GM12878 (cell line): ENCODE data around the gene PAPLN. TPM values are rescaled to one million over a fixed set of nuclear protein-coding genes. Genes with fewer than 3 reads are reported as not detected.

Source experiments
- ATAC-seq: fragments of 200-7000 bp; cut with Tn5 transposase; 3 replicates; pipeline ENCODE4 v1.9.1; 2020; ENCODE audit warnings: mild to moderate bottlenecking, moderate library complexity
- BruUV-seq: library from RNA; stranded (reverse); fragments of 400-500 nt; replicated peaks from 2 replicates; lab custom pipeline; 2021; lab: Mats Ljungman, UMichigan
- CTCF ChIA-PET: fragments of 300-600 bp; sonication (Branson Sonifier 250); formaldehyde crosslinking; extraction: SDS; loops from one replicate; lab custom pipeline; 2021; ENCODE audit warnings: inconsistent platforms; lab: Yijun Ruan, JAX
- POLR2A ChIA-PET: fragments of 350-600 bp; formaldehyde crosslinking; extraction: SDS; loops from one replicate; lab custom pipeline; 2021; ENCODE audit warnings: inconsistent platforms; lab: Charles Lee
- RAD21 ChIA-PET: fragments of 300-600 bp; sonication (Branson Sonifier 250); formaldehyde crosslinking; loops from one replicate; lab custom pipeline; 2023; ENCODE audit warnings: antibody characterized with exemption; ENCODE audit not compliant: unreplicated experiment; lab: Charles Lee
- SMC1A ChIA-PET: fragments of 300-600 bp; sonication (Branson Sonifier 250); formaldehyde crosslinking; loops from one replicate; lab custom pipeline; 2023; ENCODE audit not compliant: unreplicated experiment, uncharacterized antibody; lab: Charles Lee
- DNase-seq: peaks from one replicate; pipeline ENCODE4 v3.0.0-alpha.2; 2011; ENCODE audit warnings: low read depth, low spot score
- FAIRE-seq: peaks from 3 replicates; lab custom pipeline; 2011; peaks lifted over from hg19 to GRCh38; lab: Jason Lieb, UNC
- H2AFZ ChIP-seq: 2 replicates; pipeline ENCODE4 v1.6.0; 2011; ENCODE audit warnings: low read depth, low read length, control low read depth; ENCODE audit not compliant: control insufficient read depth
- H3K27ac ChIP-seq: 2 replicates; pipeline ENCODE4 v1.5.1; 2011; ENCODE audit warnings: control low read depth; ENCODE audit not compliant: control insufficient read depth, insufficient read depth
- H3K27me3 ChIP-seq, 2 experiments: replicated peaks in 1 of 2; 2 replicates each; pipeline versions ENCODE4 v1.6.0 to v1.6.1; 2011; ENCODE audit warnings: low read length in 1 of 2; ENCODE audit not compliant: control insufficient read depth in 2 of 2, insufficient read depth in 2 of 2
- H3K36me3 ChIP-seq, 2 experiments: 2 replicates each; pipeline ENCODE4 v1.5.1; 2011; ENCODE audit warnings: low read length in 1 of 2; ENCODE audit not compliant: control insufficient read depth in 2 of 2, insufficient read depth in 2 of 2
- H3K4me1 ChIP-seq: 2 replicates; pipeline ENCODE4 v1.6.1; 2011; ENCODE audit warnings: mild to moderate bottlenecking, low read length, moderate library complexity, mixed read lengths; ENCODE audit not compliant: control insufficient read depth, insufficient read depth
- H3K4me2 ChIP-seq: 2 replicates; pipeline ENCODE4 v1.6.0; 2011; ENCODE audit warnings: control low read depth; ENCODE audit not compliant: control insufficient read depth, insufficient read depth
- H3K4me3 ChIP-seq: fragments of 200-600 bp; sonication (generic); 2 replicates; pipeline ENCODE4 v1.5.1; 2016
- H3K79me2 ChIP-seq: 2 replicates; pipeline ENCODE4 v1.6.0; 2011; ENCODE audit warnings: low read length; ENCODE audit not compliant: control insufficient read depth, insufficient read depth
- H3K9ac ChIP-seq: 2 replicates; pipeline ENCODE4 v1.8.0; 2011; ENCODE audit warnings: low read length, control low read depth, mixed read lengths; ENCODE audit not compliant: control insufficient read depth, insufficient read depth
- H3K9me3 ChIP-seq: replicated peaks from 3 replicates; pipeline ENCODE4 v1.5.1; 2011; ENCODE audit warnings: mild to moderate bottlenecking, low read length; ENCODE audit not compliant: control insufficient read depth, insufficient read depth
- H4K20me1 ChIP-seq: 2 replicates; pipeline ENCODE4 v1.6.0; 2011; ENCODE audit not compliant: control insufficient read depth, insufficient read depth
- ATF3 ChIP-seq: IDR thresholded peaks from 2 replicates; pipeline ENCODE4 v1.6.1; 2011; ENCODE audit warnings: low read depth, mild to moderate bottlenecking, low read length, moderate library complexity, borderline replicate concordance; ENCODE audit errors: extremely low read depth
- E4F1 ChIP-seq: fragments of 450-650 bp; IDR thresholded peaks from 2 replicates; pipeline ENCODE4 v1.6.1; 2018; ENCODE audit warnings: borderline replicate concordance, mild to moderate bottlenecking; ENCODE audit not compliant: partially characterized antibody
- EGR1 ChIP-seq, 2 experiments: IDR thresholded peaks; 1 replicate in 1 of 2; 2 replicates in 1 of 2; pipeline ENCODE4 v1.6.1; 2011 to 2012; ENCODE audit warnings: low read depth in 2 of 2, low read length in 2 of 2, borderline replicate concordance in 1 of 2, mild to moderate bottlenecking in 1 of 2, moderate library complexity in 1 of 2
- ESRRA ChIP-seq: IDR thresholded peaks from 2 replicates; pipeline ENCODE4 v1.6.1; 2012; ENCODE audit warnings: mild to moderate bottlenecking, low read length, improper control_type of control experiment
- ETV6 ChIP-seq, 2 experiments: fragments of 450-650 bp in 1 of 2; IDR thresholded peaks in 1 of 2; conservative IDR thresholded peaks in 1 of 2; 2 replicates each; pipeline ENCODE4 v1.6.1; 2014; ENCODE audit warnings: antibody characterized with exemption in 1 of 2, borderline replicate concordance in 1 of 2, low read depth in 1 of 2, mild to moderate bottlenecking in 1 of 2, moderate library complexity in 1 of 2
- KLF5 ChIP-seq: fragments of 450-650 bp; IDR thresholded peaks from 2 replicates; pipeline ENCODE4 v1.6.1; 2014; ENCODE audit warnings: mild to moderate bottlenecking; ENCODE audit not compliant: partially characterized antibody
- MTA2 ChIP-seq: fragments of 450-650 bp; IDR thresholded peaks from 2 replicates; pipeline ENCODE4 v1.6.1; 2016; ENCODE audit warnings: low read depth, mild to moderate bottlenecking, moderate library complexity
- NR2C2 ChIP-seq: IDR thresholded peaks from 2 replicates; pipeline ENCODE4 v1.6.1; 2011; ENCODE audit warnings: borderline replicate concordance, low read depth; ENCODE audit not compliant: control insufficient read depth, insufficient read length
- NRF1 ChIP-seq: conservative IDR thresholded peaks from 2 replicates; pipeline ENCODE4 v1.6.1; 2011; ENCODE audit warnings: mild to moderate bottlenecking, low read depth, low read length, improper control_type of control experiment
- RFX5 ChIP-seq: IDR thresholded peaks from 2 replicates; pipeline ENCODE4 v1.6.1; 2011; ENCODE audit warnings: low read depth, low read length, improper control_type of control experiment
- SREBF1 ChIP-seq: IDR thresholded peaks from 2 replicates; pipeline ENCODE4 v1.6.1; 2012; ENCODE audit warnings: mild to moderate bottlenecking, low read length
- SREBF2 ChIP-seq: IDR thresholded peaks from 2 replicates; pipeline ENCODE4 v1.6.1; 2012; ENCODE audit warnings: mild to moderate bottlenecking, low read length
- TCF7 ChIP-seq: IDR thresholded peaks from 2 replicates; pipeline ENCODE4 v1.6.1; 2014; ENCODE audit warnings: antibody characterized with exemption, borderline replicate concordance
- USF1 ChIP-seq: IDR thresholded peaks from 2 replicates; pipeline ENCODE4 v1.6.1; 2011; ENCODE audit warnings: borderline replicate concordance, low read depth, mild to moderate bottlenecking, moderate library complexity, mixed read lengths, low read length; ENCODE audit not compliant: insufficient read depth; ENCODE audit errors: extremely low read length
- YBX1 ChIP-seq: fragments of 450-650 bp; IDR thresholded peaks from 2 replicates; pipeline ENCODE4 v1.6.1; 2016; ENCODE audit warnings: antibody characterized with exemption
- ZNF384 ChIP-seq: IDR thresholded peaks from 2 replicates; pipeline ENCODE4 v1.6.1; 2012; ENCODE audit warnings: low read depth, mild to moderate bottlenecking, low read length, improper control_type of control experiment, borderline replicate concordance
- WGBS: methylation state at CpG from one replicate; pipeline ENCODE4 v1.1.6; 2016; ENCODE audit warnings: low lambda C conversion rate; ENCODE audit not compliant: insufficient replicate concordance, insufficient coverage; ENCODE audit errors: missing lambda C conversion rate; 5-methylcytosine and 5-hydroxymethylcytosine counted together
- in situ Hi-C: fragments of 300-500 bp; cut with MboI; formaldehyde crosslinking; loops from 9 replicates; pipeline ENCODE4 v1.14.3; 2018; ENCODE audit warnings: mixed read lengths
- intact Hi-C: fragments of 100-400 bp; cut with micrococcal nuclease; formaldehyde crosslinking; loops from one replicate; pipeline ENCODE4 v1.14.2; 2022; ENCODE audit not compliant: unreplicated experiment
- polyA plus RNA-seq, 11 experiments: library from polyadenylated mRNA; depleted of rRNA in 4 of 11; unstranded in 6 of 11; stranded (reverse) in 5 of 11; fragments of >200 nt; fragmentation: Nextera tagmentation in 4 of 11; fragmentation: Illumina TruSeq in 1 of 11; extraction: Ambion mirVana in 4 of 11; extraction: Trizol in 1 of 11; gene quantifications; 1 replicate in 1 of 11; 2 replicates in 10 of 11; pipeline versions ENCODE4 v1.2.1 to v1.2.3, GENCODE V29; 2011 to 2016; ENCODE audit warnings: inconsistent platforms in 2 of 11, missing spikeins in 2 of 11, low read depth in 1 of 11
- total RNA-seq, 4 experiments: library from RNA; depleted of rRNA in 3 of 4; stranded (reverse); fragments of >200 nt in 3 of 4; fragmentation: Illumina TruSeq in 1 of 4; extraction: Trizol in 1 of 4; gene quantifications; 2 replicates each; pipeline versions ENCODE4 v1.2.1 to v1.2.3, GENCODE V29; 2013 to 2021

The PAPLN gene
- total and polyA plus RNA-seq, 10 of the 15 experiments (the other 5 are each of a cell fraction or from before 2014, with no cell fraction given): 1.8 to 19.8 (median 7.4) TPM

- TF ChIP-seq E4F1: no peak
- TF ChIP-seq, all 136 proteins: peak for 0
Observed at GRCh38 chr14:73203527-73203926, 33.8 kb upstream of the PAPLN start (continued).

GRCh38 chr14:73207615-73208014, 29.7 kb upstream of the PAPLN start:
- ATAC-seq: no peak
- FAIRE-seq: no peak
- peaks cover 8% of the 10 kb centered on the region; the same call in 2 of the 3 replicates for H3K9me3 ChIP-seq
- 100% methylated on average over 2 of the region's 2 CpGs for WGBS
- in situ Hi-C loops: no loop called here
- intact Hi-C loops: no loop called here
- DNase-seq: no peak
- no peaks in the 10 kb centered on the region for H3K79me2 ChIP-seq
- H2AFZ ChIP-seq: no peak overlapping the region
- no peak overlapping the region for H3K27ac ChIP-seq
- peaks cover 11 to 19% of the 10 kb centered on the region in 2 experiments for H3K36me3 ChIP-seq
- H3K4me2 ChIP-seq: no peak overlapping the region
- CTCF ChIA-PET: interaction anchor here (0.9 to 1.4 kb wide), 2 partner anchors 35 to 425 kb away, joined by 3 to 4 read pairs; no protein-coding TSS in a partner anchor
- no peak overlapping the region for H3K4me3 ChIP-seq
- no peak overlapping the region for H3K9ac ChIP-seq
- H3K27me3 ChIP-seq: no peaks in the 10 kb centered on the region
- RAD21 ChIA-PET: no interaction called here
- no peaks in the 10 kb centered on the region for H3K4me1 ChIP-seq
- POLR2A ChIA-PET: interaction anchor here (0.6 kb wide), 1 partner anchor 262 kb away, joined by 9 read pairs; no protein-coding TSS in a partner anchor
- no peaks in the 10 kb centered on the region for H4K20me1 ChIP-seq
- SMC1A ChIA-PET: interaction anchor here (1.1 to 1.3 kb wide), 2 partner anchors 9 to 35 kb away, joined by 4 to 6 read pairs; no protein-coding TSS in a partner anchor
- BruUV-seq: no TSS peak
- TF ChIP-seq NR2C2 (no peak), RFX5 (no peak), KLF5 (no peak), SREBF2 (no peak), TCF7 (no peak), ETV6 (conservative IDR thresholded peaks at IDR 0.05 in 1 of 2, IDR thresholded peaks at IDR 0.05 in 1 of 2; ENCODE audit: borderline replicate concordance in 1 of 2, low read depth in 1 of 2) (no peak), MTA2 (no peak), ESRRA (no peak), SREBF1 (no peak), ZNF384 (no peak), EGR1 (IDR thresholded peaks at IDR 0.05; ENCODE audit: borderline replicate concordance in 1 of 2, low read depth in 2 of 2, low read length in 2 of 2) (no peak), USF1 (no peak), YBX1 (no peak), E4F1 (no peak), ATF3 (no peak), NRF1 (no peak)
